ENCODE data around the gene CDH9.

CDH9 gene

GRCh38 chr5:27038476-27038875 is at the start of gene CDH9:
Gene CDH9 (minus strand): TSS chr5:27038586. CDS start chr5:26988333, 50,253 bp downstream.
- FAIRE-seq (no peak), DNase-seq (ENCODE audit: insufficient read length, low spot score) (no peak)

- FAIRE-seq (no peak), DNase-seq (ENCODE audit: insufficient read length, low spot score) (no peak)
These were observed 49.4 kb upstream of the CDH9 start for GRCh38 chr5:27087747-27088146.

DNA sequence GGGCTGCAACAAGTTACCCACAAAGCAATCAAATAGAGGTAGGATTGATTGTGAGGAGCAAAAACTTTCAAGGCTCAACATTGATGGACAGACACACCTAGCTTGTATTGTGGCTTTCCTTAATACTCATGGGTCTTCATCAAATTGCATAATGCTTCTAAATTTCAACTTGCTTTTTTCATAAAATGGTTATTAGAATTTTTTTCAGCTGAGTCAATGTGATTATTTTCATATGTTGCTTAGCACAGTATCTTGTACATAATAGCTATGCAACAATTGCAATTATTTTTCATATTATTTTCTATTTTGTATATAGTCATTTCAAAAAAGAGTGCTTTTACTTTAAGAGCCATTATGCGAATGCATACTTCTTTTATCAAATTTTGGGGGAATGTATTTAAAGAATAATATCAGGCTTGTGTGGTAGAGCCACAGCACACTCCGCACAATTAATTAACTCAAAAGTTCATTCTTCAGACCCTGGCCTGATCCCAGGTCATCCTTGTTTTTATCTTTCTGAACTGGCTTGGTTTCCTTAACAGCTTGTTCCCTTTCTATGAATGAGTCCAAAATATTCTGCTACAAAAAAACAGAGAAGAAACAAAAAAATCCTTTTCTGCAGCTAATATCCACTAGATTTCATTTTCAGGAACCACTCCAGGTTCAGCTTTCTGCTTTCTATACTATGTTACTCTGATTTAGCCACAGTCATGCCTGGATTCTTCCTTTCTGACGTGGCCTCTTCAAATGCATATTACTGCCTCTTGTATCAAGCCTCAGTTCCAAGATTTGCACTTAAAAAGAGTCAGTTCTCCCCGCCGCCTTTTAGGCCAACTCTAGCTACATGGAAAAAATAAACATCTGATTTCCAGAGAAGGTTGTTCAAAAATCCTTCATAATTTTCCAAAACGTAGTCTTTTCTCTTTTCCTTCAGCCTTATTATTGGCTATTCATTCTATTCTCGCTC is 45.3 kb upstream of the CDH9 start:
- no peak for FAIRE-seq
- no peak for DNase-seq (ENCODE audit: insufficient read length, low spot score)

- FAIRE-seq (no peak), DNase-seq (ENCODE audit: insufficient read length, low spot score) (no peak)
These were observed 41.8 kb upstream of the CDH9 start for GRCh38 chr5:27080147-27080546.

GRCh38 chr5:27062451-27062850 is 24.1 kb upstream of the CDH9 start:
- DNase-seq (ENCODE audit: insufficient read length, low spot score), result no peak
- no peak for FAIRE-seq

- DNase-seq (ENCODE audit: insufficient read length, low spot score), result no peak
- FAIRE-seq, result no peak
These were observed 10.1 kb upstream of the CDH9 start for GRCh38 chr5:27048510-27048909.

DNA sequence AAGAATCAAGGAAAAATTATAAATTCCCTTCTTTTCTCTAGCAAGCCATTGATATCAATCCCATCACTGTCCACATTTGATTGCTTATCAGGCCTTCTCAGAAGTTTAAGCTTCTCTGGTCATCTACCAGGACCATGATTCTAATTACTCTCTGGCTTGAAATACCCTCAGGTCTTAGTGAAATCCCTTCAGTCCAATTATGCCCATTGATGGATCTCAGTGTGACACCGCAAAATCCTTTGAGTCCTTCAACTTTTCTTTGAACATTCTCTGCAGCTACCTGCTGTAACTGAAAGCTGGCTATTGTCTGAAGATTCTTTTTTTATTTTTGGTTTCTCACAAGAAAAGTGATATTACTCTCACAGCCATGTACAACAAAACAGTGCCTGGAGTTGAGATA is 3.0 kb upstream of the CDH9 start:
- DNase-seq (ENCODE audit: insufficient read length, low spot score) (no peak), FAIRE-seq (no peak)

DNA sequence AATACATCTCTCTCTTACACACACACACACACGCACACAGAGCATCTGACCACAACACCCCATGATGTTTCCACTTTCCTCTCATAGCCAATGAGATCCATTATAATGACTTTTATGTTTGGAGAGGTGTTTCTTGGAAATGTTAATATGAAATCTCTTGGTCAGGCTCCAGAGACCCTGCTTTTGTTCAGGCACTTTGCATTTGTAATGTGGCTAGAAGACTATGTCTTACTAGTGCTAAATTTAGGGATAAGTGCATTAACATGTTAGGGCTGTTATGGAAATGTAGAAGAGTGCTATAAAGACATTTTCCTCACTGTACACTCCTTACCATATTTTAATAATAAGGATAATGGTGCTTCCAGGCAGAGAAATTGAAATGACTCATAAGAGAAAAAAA is 3.8 kb downstream of the CDH9 start:
- FAIRE-seq (no peak), DNase-seq (ENCODE audit: insufficient read length, low spot score) (no peak)

GRCh38 chr5:27026801-27027200 is 11.6 kb downstream of the CDH9 start:
- no peak for FAIRE-seq
- no peak for DNase-seq (ENCODE audit: insufficient read length, low spot score)

DNA sequence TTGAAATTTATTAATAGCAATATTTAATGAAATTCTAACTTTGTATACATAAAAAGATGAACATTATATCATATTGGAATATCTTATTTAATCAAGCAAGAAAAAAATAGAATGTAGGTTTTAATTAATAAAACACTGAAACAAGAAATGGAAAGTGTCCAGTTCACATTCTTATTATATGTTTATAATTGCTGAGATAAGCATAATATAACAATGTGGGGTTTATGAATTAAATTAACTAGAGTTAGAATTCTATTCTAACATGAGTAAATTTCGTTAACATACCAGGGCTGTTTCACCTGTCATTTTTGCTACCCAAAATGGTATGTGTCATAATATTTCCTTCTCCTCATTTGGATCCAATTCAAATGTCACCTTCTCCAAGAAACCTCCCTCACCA is 12.3 kb downstream of the CDH9 start:
- DNase-seq (ENCODE audit: insufficient read length, low spot score) (no peak), FAIRE-seq (peak; percentile 36)

DNA sequence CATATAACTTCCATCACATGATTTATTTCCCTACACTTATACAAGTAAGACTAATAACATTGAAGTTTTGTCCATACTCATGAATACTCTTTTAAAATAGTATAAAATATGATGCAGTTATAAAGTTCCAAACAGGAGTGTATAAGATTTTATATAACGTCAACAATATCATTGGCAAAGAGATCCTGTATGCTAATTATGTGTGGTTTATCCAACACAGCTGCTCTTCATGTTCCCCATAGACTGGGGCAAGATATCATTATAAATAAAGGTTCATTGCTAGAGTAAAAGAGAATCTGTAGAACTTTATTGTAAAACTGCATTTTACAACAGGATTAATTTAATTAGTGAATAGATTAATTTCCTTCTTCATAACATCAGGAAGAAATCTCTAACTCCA is 16.9 kb downstream of the CDH9 start:
- DNase-seq (ENCODE audit: insufficient read length, low spot score), result no peak

GRCh38 chr5:27020973-27021372 is 17.4 kb downstream of the CDH9 start:
- DNase-seq (ENCODE audit: insufficient read length, low spot score) (peak; percentile 31), FAIRE-seq (no peak)

More for the DNA sequence above, 16.9 kb downstream of the CDH9 start:
- FAIRE-seq, result no peak

GRCh38 chr5:27015758-27016157 is 22.6 kb downstream of the CDH9 start:
- DNase-seq (ENCODE audit: insufficient read length, low spot score), result no peak
- no peak for FAIRE-seq

DNA sequence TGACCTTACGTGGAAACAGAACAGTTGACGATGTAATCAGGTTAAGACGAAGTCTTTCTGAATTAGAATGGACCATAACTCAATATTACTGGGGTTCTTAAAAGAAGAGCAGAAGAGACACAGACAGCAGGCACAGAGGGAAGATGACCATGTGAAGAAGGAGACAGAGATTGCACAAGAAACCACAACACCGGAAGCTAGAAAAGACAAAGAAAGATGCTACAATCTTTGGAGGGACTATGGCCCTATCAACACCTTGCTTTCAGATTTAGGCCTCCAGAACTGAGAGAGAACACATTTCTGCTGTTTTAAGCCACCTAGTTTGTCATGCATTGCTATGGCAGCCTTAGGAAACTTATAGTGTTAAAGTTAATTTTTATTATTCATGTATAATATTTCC is 27.1 kb downstream of the CDH9 start:
- FAIRE-seq, result no peak
- no peak for DNase-seq (ENCODE audit: insufficient read length, low spot score)

DNA sequence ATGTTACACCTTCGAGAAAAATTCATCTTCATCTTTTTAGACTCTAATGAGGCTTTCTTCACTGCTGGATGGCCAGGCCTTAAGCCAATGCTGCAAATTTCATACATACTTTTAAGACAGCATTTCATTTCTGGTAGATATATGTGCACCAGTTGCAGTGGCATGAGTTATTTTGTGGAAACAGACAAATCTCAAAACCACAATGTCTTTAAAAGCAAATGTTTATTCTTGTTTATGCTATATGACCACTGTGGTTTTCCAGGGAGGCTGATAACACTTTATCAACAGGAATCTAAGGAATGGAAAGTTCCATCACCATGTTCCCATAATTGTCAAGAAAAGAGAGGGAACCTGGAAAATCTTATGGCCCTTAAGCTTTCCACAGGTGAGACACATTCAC is 27.7 kb downstream of the CDH9 start:
- FAIRE-seq, result peak; percentile 48
- peak; percentile 5 for DNase-seq (ENCODE audit: insufficient read length, low spot score)

GRCh38 chr5:27009540-27009915 is 28.9 kb downstream of the CDH9 start:
- no peak for FAIRE-seq

GRCh38 chr5:27008604-27009539 is 29.5 kb downstream of the CDH9 start:
- FAIRE-seq, result peak; percentile 54
- DNase-seq (ENCODE audit: insufficient read length, low spot score), result no peak

More at GRCh38 chr5:27009540-27009915, 28.9 kb downstream of the CDH9 start:
- no peak for DNase-seq (ENCODE audit: insufficient read length, low spot score)

DNA sequence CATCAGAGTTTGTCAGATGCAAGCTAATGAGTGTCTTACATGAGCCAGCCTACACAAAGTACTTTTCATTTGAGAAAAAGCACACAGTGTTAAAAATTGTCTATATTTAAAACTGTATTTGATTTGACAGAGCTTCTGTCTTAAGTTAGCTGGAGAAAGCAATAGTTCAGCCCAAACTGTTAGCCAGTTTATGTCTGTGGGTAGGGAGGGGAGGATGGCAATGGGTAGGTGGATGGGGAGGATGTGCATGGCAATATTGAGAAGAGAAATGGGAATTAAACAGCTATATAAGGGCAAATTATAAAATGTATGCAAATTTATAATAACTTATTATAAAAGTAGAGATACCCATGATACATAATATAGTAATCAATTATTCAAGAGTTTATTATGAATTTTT is 31.3 kb downstream of the CDH9 start:
- DNase-seq (ENCODE audit: insufficient read length, low spot score), result no peak
- no peak for FAIRE-seq

- DNase-seq (ENCODE audit: insufficient read length, low spot score), result no peak
These were observed 51.4 kb downstream of the CDH9 start for GRCh38 chr5:26986985-26987384.

DNA sequence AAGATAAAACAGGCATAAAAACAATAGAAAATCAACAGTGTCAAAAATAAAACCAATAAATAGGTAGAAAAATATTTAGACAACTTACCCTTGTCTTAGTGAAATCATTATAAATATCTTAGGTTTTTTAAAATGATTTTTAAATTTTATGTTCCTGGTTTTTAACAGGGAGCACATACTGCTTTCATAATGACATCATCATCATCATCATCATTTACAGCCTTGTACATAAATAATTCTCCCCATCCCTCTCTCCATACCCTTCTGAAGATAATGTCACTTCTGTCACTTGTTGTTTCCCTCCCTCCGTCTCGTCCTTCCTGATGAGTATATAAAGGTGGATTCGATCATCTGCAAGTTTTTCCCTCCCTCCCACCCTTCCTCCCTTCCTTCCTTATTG is 56.6 kb downstream of the CDH9 start:
- DNase-seq (ENCODE audit: insufficient read length, low spot score) (no peak), FAIRE-seq (no peak)

More at GRCh38 chr5:26986985-26987384, 51.4 kb downstream of the CDH9 start:
- FAIRE-seq, result no peak

- FAIRE-seq, result no peak
- no peak for DNase-seq (ENCODE audit: insufficient read length, low spot score)
These were observed 79.1 kb downstream of the CDH9 start for GRCh38 chr5:26959290-26959689.

Measured in HTR-8/SVneo (cell line).